Heart left ventricle (tissue), 16 donors: Measurements from ENCODE around the gene CHCHD5. TPM values are rescaled to one million over a fixed set of nuclear protein-coding genes. Genes with fewer than 3 reads are reported as not detected.
"Not testable (repeated sequence)": the region's sequence is repeated elsewhere in the genome, so short reads cannot be mapped to it uniquely, and the experiment has no call there.

Experiments used
- ATAC-seq, 4 donors: fragments of 200-7000 bp; cut with Tn5 transposase; one replicate each; pipeline ENCODE4 v1.9.1; 2020 to 2022; ENCODE audit warnings: moderate library complexity in 4 of 4, mild to moderate bottlenecking in 3 of 4, moderate number of reproducible peaks in 1 of 4
- DNase-seq, 5 donors: peaks; one replicate each; pipeline ENCODE4 v3.0.0-alpha.2; 2020
- H3K27ac ChIP-seq, 12 donors: fragments of 200-600 bp; sonication (generic) in 4 of 12; one replicate each; pipeline versions ENCODE4 v1.5.0 to v1.8.0; 2016 to 2022; ENCODE audit warnings: mild to moderate bottlenecking in 2 of 12
- H3K27me3 ChIP-seq, 9 donors: fragments of 200-600 bp; sonication (generic) in 2 of 9; one replicate each; pipeline versions ENCODE4 v1.5.1 to v1.8.0; 2016 to 2022; ENCODE audit warnings: mild to moderate bottlenecking in 3 of 9
- H3K36me3 ChIP-seq, 9 donors: fragments of 200-600 bp; sonication (generic) in 2 of 9; one replicate each; pipeline versions ENCODE4 v1.5.0 to v1.8.0; 2018 to 2022; ENCODE audit warnings: mild to moderate bottlenecking in 2 of 9
- H3K4me1 ChIP-seq, 12 donors: fragments of 200-600 bp; sonication (generic) in 4 of 12; one replicate each; pipeline versions ENCODE4 v1.5.0 to v1.8.0; 2016 to 2022; ENCODE audit warnings: mild to moderate bottlenecking in 3 of 12
- H3K4me3 ChIP-seq, 12 donors: fragments of 200-600 bp; sonication (generic) in 4 of 12; one replicate each; pipeline versions ENCODE4 v1.5.0 to v1.8.0; 2017 to 2022; ENCODE audit warnings: mild to moderate bottlenecking in 9 of 12, moderate library complexity in 4 of 12
- H3K9me3 ChIP-seq, 12 donors: fragments of 200-600 bp; sonication (generic) in 4 of 12; one replicate each; pipeline versions ENCODE4 v1.5.0 to v1.8.0; 2016 to 2022; ENCODE audit warnings: mild to moderate bottlenecking in 1 of 12
- CTCF ChIP-seq, 12 donors: fragments of 200-600 bp; sonication (generic) in 4 of 12; IDR thresholded peaks; one replicate each; pipeline versions ENCODE4 v1.5.0 to v1.8.0; 2018 to 2022; ENCODE audit warnings: antibody characterized with exemption in 12 of 12, mild to moderate bottlenecking in 5 of 12
- POLR2A ChIP-seq, 2 donors: fragments of 450-650 bp; IDR thresholded peaks; one replicate each; pipeline ENCODE4 v1.6.1; 2017; ENCODE audit warnings: antibody characterized with exemption in 2 of 2, mild to moderate bottlenecking in 2 of 2, moderate library complexity in 2 of 2
- WGBS, 4 donors: extraction: QIAGEN DNeasy Blood & Tissue Kit in 2 of 4; methylation state at CpG; one replicate each; pipeline versions ENCODE4 v1.1.5 to v1.1.7; 2013 to 2018; 5-methylcytosine and 5-hydroxymethylcytosine counted together
- intact Hi-C, 10 donors: fragments of 100-400 bp; cut with DNase I; formaldehyde crosslinking; loops; one replicate each; pipeline versions ENCODE4 v1.11.1 to v1.14.2; 2022
- polyA plus RNA-seq, 2 donors: library from polyadenylated mRNA; stranded (reverse); fragments of 200-250 nt; gene quantifications; one replicate each; pipeline ENCODE4 v1.2.3, GENCODE V29; 2013
- total RNA-seq, 9 donors: library from RNA; depleted of rRNA in 2 of 9; stranded (reverse); fragments of >200 nt in 2 of 9; fragmentation: NEBNext Ultra II Directional in 3 of 9; extraction: Animal tissue kit (Norgen Biotek cat#: 25700) in 3 of 9; gene quantifications; one replicate each; pipeline versions ENCODE4 v1.1.0 to v1.2.4, GENCODE V29; 2016 to 2023
- donor health status: ischemic (EF 13 %, LVEDD 7.1; RV severe dilation, severe dysfunction).
- donor health status: healthy with polysubstance abuse.
- donor health status: DM: no; HTN: yes; CAD: no.
- donor health status: DM: no; HTN: no; CAD: no.
- donor health status: ischemic (EF 25% LVEDD 6.9; RV normal size, moderate dysfunction).
- donor health status: ischemic (EF 25% LVEDD 5.7; RV mildly dilated, moderate dysfunction).
- donor health status: healthy.
- donor health status: DM: yes; HTN: yes; CAD: no.
- donor health status: ischemic (EF 35%, LVEDD 5.7; RV mildly dilated, moderate dysfunction).
- donor health status: nonischemic (EF 11% LVEDD 7.7; RV severe dilation, severe dysfunction).
- donor health status: DM: yes; HTN: yes; CAD: no.
- donor health status: PGD.
- donor health status: ischemic (EF 29% LVEDD 5.4; RV normal size, mild dysfunction).
- donor health status: nonischemic (EF 23%, LVEDD 6.1; RV moderate dilation, normal function).

The CHCHD5 gene
- total and polyA plus RNA-seq, 11 donors = 18.6 to 32.2 (median 23.4) TPM

GRCh38 chr2:112607680-112608438 lies 23.4 kb downstream of the CHCHD5 start:
- H3K4me3 ChIP-seq = no peak overlapping the region
- TF ChIP-seq CTCF (IDR thresholded peaks at IDR 0.05) (no peak), POLR2A (IDR thresholded peaks at IDR 0.05) (no peak)
- DNase-seq = no peak
- no peaks in the 10 kb centered on the region for H3K27me3 ChIP-seq
- no peaks in the 10 kb centered on the region for H3K9me3 ChIP-seq
- no peak overlapping the region for H3K27ac ChIP-seq
- 90 to 93% (median 91%) methylated on average over 8 of the region's 8 CpGs for WGBS, 4 donors
- H3K4me1 ChIP-seq = no peaks in the 10 kb centered on the region
- intact Hi-C loops = loop anchor here in 2 of 10 donors (10.0 kb wide), 1 partner anchor 337 kb away; no protein-coding TSS in a partner anchor
- no peaks in the 10 kb centered on the region for H3K36me3 ChIP-seq
- no peak for ATAC-seq

- H3K27ac ChIP-seq, H3K4me1 ChIP-seq, DNase-seq, H3K4me3 ChIP-seq, ATAC-seq, H3K36me3 ChIP-seq, H3K27me3 ChIP-seq, H3K9me3 ChIP-seq: not testable (repeated sequence)
- intact Hi-C loops = loop anchor here in 2 of 10 donors (10.0 kb wide), 1 partner anchor 335 kb away; no protein-coding TSS in a partner anchor
- 94 to 99% (median 95%) methylated on average over 4 of the region's 4 CpGs for WGBS, 4 donors
Measured at GRCh38 chr2:112609320-112609719, 24.9 kb downstream of the CHCHD5 start.

GRCh38 chr2:112612283-112612682 lies 27.9 kb downstream of the CHCHD5 start:
- H3K4me1 ChIP-seq, ATAC-seq, H3K9me3 ChIP-seq, H3K27ac ChIP-seq, H3K4me3 ChIP-seq, DNase-seq, H3K36me3 ChIP-seq, intact Hi-C loops, H3K27me3 ChIP-seq: not testable (repeated sequence)
- 75 to 89% (median 82%) methylated on average over 1 of the region's 1 CpG for WGBS, 4 donors

DNA sequence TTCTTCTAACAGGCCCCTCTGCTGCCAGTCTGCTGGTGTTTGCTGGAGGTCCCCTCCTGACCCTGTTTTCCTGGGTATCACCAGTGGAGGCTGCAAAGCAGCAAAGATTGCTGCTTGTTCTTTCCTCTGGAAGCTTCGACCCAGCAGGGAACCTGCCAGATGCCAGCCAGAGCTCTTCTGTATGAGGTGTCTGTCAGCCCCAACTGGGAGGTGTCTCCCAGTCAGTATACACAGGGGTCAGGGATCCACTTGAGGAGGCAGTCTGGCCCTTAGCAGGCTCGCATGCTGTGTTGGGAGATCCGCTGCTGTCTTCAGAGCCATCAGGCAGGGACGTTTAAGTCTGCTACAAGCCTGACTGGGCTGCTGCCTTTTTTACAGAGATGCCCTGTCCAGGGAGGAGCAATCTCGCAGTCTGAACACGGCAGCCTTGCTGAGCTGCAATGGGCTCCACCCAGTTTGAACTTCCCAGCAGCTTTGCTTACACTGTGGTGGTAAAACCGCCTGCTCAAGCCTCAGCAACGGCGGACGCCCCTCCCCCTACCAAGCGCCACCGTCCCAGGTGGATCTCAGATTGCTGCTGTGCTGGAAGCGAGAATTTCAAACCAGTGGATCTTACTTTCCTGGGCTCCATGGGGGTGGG lies 29.9 kb downstream of the CHCHD5 start:
- no peaks in the 10 kb centered on the region for H3K36me3 ChIP-seq
- no peaks in the 10 kb centered on the region for H3K4me1 ChIP-seq
- H3K27me3 ChIP-seq = no peaks in the 10 kb centered on the region
- no peaks in the 10 kb centered on the region for H3K9me3 ChIP-seq
- no peak for TF ChIP-seq POLR2A (IDR thresholded peaks at IDR 0.05)
- TF ChIP-seq CTCF (IDR thresholded peaks at IDR 0.05) = no peak
- no peak for DNase-seq
- 73 to 79% (median 77%) methylated on average over 8 to 13 of the region's 13 CpGs for whole genome bisulfite sequencing, 4 donors
- ATAC-seq = no peak
- no peak overlapping the region for H3K27ac ChIP-seq
- intact Hi-C loops = no loop called here
- H3K4me3 ChIP-seq = no peak overlapping the region

DNA sequence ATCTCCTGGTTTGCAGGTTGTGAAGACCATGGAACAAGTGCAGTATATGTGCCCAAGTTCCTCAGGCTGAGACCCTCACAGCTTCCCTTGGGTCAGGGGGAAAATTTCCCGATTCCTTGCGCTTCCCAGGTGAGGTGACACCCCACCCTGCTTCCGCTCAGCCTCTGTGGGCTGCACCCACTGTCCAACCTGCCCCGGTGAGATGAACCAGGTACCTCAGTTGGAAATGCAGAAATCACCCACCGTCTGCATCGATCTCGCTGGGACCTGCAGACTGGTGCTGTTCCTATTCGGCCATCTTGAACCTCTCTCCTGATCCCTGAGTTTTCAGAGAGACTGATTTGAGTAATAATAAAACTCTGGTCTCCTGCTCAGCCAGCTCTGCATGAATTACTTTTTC lies 30.6 kb downstream of the CHCHD5 start:
- ATAC-seq (no peak), DNase-seq (no peak)
- H3K9me3 ChIP-seq = no peaks in the 10 kb centered on the region
- no peak overlapping the region for H3K27ac ChIP-seq
- intact Hi-C loops = loop anchor here in 1 of 10 donors (5.0 kb wide), 1 partner anchor 117 kb away; no protein-coding TSS in a partner anchor
- TF ChIP-seq POLR2A (IDR thresholded peaks at IDR 0.05) = no peak
- no peak for TF ChIP-seq CTCF (IDR thresholded peaks at IDR 0.05)
- no peaks in the 10 kb centered on the region for H3K4me1 ChIP-seq
- H3K36me3 ChIP-seq = no peaks in the 10 kb centered on the region
- 89 to 98% (median 97%) methylated on average over 8 of the region's 8 CpGs for WGBS, 4 donors
- no peak overlapping the region for H3K4me3 ChIP-seq
- no peaks in the 10 kb centered on the region for H3K27me3 ChIP-seq

GRCh38 chr2:112615798-112616197 lies 31.4 kb downstream of the CHCHD5 start:
- H3K36me3 ChIP-seq, ATAC-seq, H3K9me3 ChIP-seq, DNase-seq, H3K4me3 ChIP-seq, H3K27me3 ChIP-seq, H3K27ac ChIP-seq, H3K4me1 ChIP-seq: not testable (repeated sequence)
- 90 to 99% (median 94%) methylated on average over 2 of the region's 2 CpGs for WGBS, 4 donors
- intact Hi-C loops = loop anchor here in 1 of 10 donors (5.0 kb wide), 1 partner anchor 117 kb away; no protein-coding TSS in a partner anchor
